B cell (primary cell): ENCODE data around the gene EDC4. TPM values are rescaled to one million over a fixed set of nuclear protein-coding genes. Genes with fewer than 3 reads are reported as not detected.

ENCODE experiments used
- ATAC-seq: fragments of 200-7000 bp; cut with Tn5 transposase; one replicate; pipeline ENCODE4 v1.10.0; 2021; ENCODE audit warnings: low read depth, mild to moderate bottlenecking, moderate number of reproducible peaks, moderate library complexity
- CTCF ChIA-PET: fragments of 350-600 bp; sonication (Branson Sonifier 250); formaldehyde crosslinking; loops from one replicate; lab custom pipeline; 2021; ENCODE audit warnings: antibody characterized with exemption, inconsistent platforms; lab: Charles Lee
- POLR2A ChIA-PET: fragments of 350-600 bp; sonication (Branson Sonifier 250); formaldehyde crosslinking; loops from one replicate; lab custom pipeline; 2021; ENCODE audit warnings: antibody characterized with exemption; lab: Charles Lee
- DNase-seq: peaks from one replicate; pipeline ENCODE4 v3.0.0; 2013
- H2AFZ ChIP-seq: 2 replicates; pipeline ENCODE4 v1.6.1; 2012; ENCODE audit warnings: mild to moderate bottlenecking, low read depth, low read length; ENCODE audit not compliant: insufficient read depth, poor library complexity, severe bottlenecking
- H3K27ac ChIP-seq, 2 donors: 1 replicate in 1 of 2; 2 replicates in 1 of 2; pipeline ENCODE4 v1.5.1; 2012 to 2013; ENCODE audit warnings: low read length in 2 of 2, mild to moderate bottlenecking in 2 of 2, moderate library complexity in 1 of 2
- H3K27me3 ChIP-seq, 4 experiments: fragments of 200-600 bp in 1 of 4; sonication (generic) in 1 of 4; replicated peaks in 1 of 4; 1 replicate in 2 of 4; 2 replicates in 2 of 4; pipeline versions ENCODE4 v1.6.1 to v1.7.0; 2013 to 2016; ENCODE audit warnings: low read length in 3 of 4, mild to moderate bottlenecking in 2 of 4, mixed read lengths in 1 of 4, moderate library complexity in 1 of 4; ENCODE audit not compliant: insufficient read depth in 4 of 4, control insufficient read depth in 3 of 4; ENCODE audit errors: control extremely low read depth in 1 of 4
- H3K36me3 ChIP-seq, 2 experiments: replicated peaks in 1 of 2; 1 replicate in 1 of 2; 2 replicates in 1 of 2; pipeline versions ENCODE4 v1.6.1 to v1.7.1; 2013; ENCODE audit warnings: low read length in 1 of 2; ENCODE audit not compliant: insufficient read depth in 2 of 2, control insufficient read depth in 1 of 2; ENCODE audit errors: control extremely low read depth in 1 of 2, extremely low read depth in 1 of 2
- H3K4me1 ChIP-seq, 2 donors: fragments of 200-600 bp in 1 of 2; sonication (generic) in 1 of 2; 1 replicate in 1 of 2; 2 replicates in 1 of 2; pipeline versions ENCODE4 v1.5.1 to v1.6.1; 2013 to 2017; ENCODE audit warnings: low read length in 2 of 2; ENCODE audit not compliant: control insufficient read depth in 2 of 2, insufficient read depth in 2 of 2
- H3K4me2 ChIP-seq: replicated peaks from 2 replicates; pipeline ENCODE3; 2012; ENCODE audit warnings: mild to moderate bottlenecking, low read depth, low read length; ENCODE audit not compliant: poor library complexity, severe bottlenecking
- H3K4me3 ChIP-seq, 5 experiments: fragments of 200-600 bp in 1 of 5; sonication (generic) in 1 of 5; 1 replicate in 3 of 5; 2 replicates in 2 of 5; pipeline versions ENCODE4 v1.5.1 to v1.7.0; 2011 to 2016; ENCODE audit warnings: low read length in 4 of 5, mild to moderate bottlenecking in 4 of 5, low read depth in 2 of 5, control low read depth in 1 of 5, moderate library complexity in 1 of 5; ENCODE audit not compliant: insufficient read depth in 1 of 5; ENCODE audit errors: control extremely low read depth in 1 of 5, extremely low read depth in 1 of 5
- H3K79me2 ChIP-seq: fragments of 200-600 bp; sonication (generic); one replicate; pipeline ENCODE4 v1.6.0; 2016; ENCODE audit warnings: low read length; ENCODE audit not compliant: control insufficient read depth, insufficient read depth
- H3K9ac ChIP-seq: fragments of 200-600 bp; sonication (generic); 2 replicates; pipeline ENCODE4 v1.6.1; 2017; ENCODE audit warnings: mild to moderate bottlenecking, low read length, moderate library complexity
- H3K9me3 ChIP-seq, 3 donors: one replicate each; pipeline versions ENCODE4 v1.6.1 to v1.7.1; 2013; ENCODE audit warnings: low read length in 2 of 3; ENCODE audit not compliant: control insufficient read depth in 2 of 3, insufficient read depth in 1 of 3; ENCODE audit errors: control extremely low read depth in 1 of 3
- H4K20me1 ChIP-seq: 2 replicates; pipeline ENCODE4 v1.6.0; 2012; ENCODE audit warnings: mild to moderate bottlenecking, low read length; ENCODE audit not compliant: insufficient read depth, control insufficient read depth, poor library complexity, severe bottlenecking
- H3K27ac Mint-ChIP-seq: one replicate; pipeline ENCODE4 v1.8.0; 2021; ENCODE audit warnings: mixed read lengths
- H3K27me3 Mint-ChIP-seq: one replicate; pipeline ENCODE4 v1.8.0; 2021; ENCODE audit warnings: mixed read lengths
- H3K4me1 Mint-ChIP-seq: one replicate; pipeline ENCODE4 v1.8.0; 2021; ENCODE audit warnings: mixed read lengths
- H3K4me3 Mint-ChIP-seq: one replicate; pipeline ENCODE4 v1.8.0; 2021; ENCODE audit warnings: mixed read lengths
- H3K9me3 Mint-ChIP-seq: one replicate; pipeline ENCODE4 v1.8.0; 2022; ENCODE audit warnings: mixed read lengths; ENCODE audit not compliant: insufficient read depth
- EZH2 ChIP-seq: IDR thresholded peaks from 2 replicates; pipeline ENCODE4 v1.6.1; 2012; ENCODE audit warnings: borderline replicate concordance, low read depth, mild to moderate bottlenecking, moderate library complexity, low read length; ENCODE audit not compliant: insufficient read depth, poor library complexity, severe bottlenecking
- WGBS: methylation state at CpG from one replicate; pipeline ENCODE4 v1.1.5; 2013; ENCODE audit warnings: missing lambda C conversion rate; ENCODE audit not compliant: insufficient coverage; 5-methylcytosine and 5-hydroxymethylcytosine counted together
- intact Hi-C: fragments of 100-400 bp; cut with micrococcal nuclease; formaldehyde crosslinking; loops from one replicate; pipeline ENCODE4 v1.10.0; 2022
- polyA plus RNA-seq: library from polyadenylated mRNA; depleted of rRNA; stranded (reverse); fragments of >200 nt; gene quantifications from 2 replicates; pipeline ENCODE4 v1.2.3, GENCODE V29; 2012
- total RNA-seq, 2 donors: library from RNA; stranded (reverse); fragments of 120-200 nt in 1 of 2; gene quantifications; 1 replicate in 1 of 2; 2 replicates in 1 of 2; pipeline versions ENCODE4 v1.2.3 to v1.2.4, GENCODE V29; 2013 to 2022
- TF ChIP-seq, protein P1 (sequence below): fragments of 200-600 bp; IDR thresholded peaks from one replicate; pipeline ENCODE4 v1.8.0; 2022; ENCODE audit warnings: antibody characterized with exemption, mild to moderate bottlenecking

EDC4 gene
- total and polyA plus RNA-seq, 2 donors (not counting 1 experiment from before 2014, with no cell fraction given) = 84.5 to 95.1 TPM

GRCh38 chr16:67884684-67885083, 11.8 kb downstream of the EDC4 start, which contains the start of gene NRN1L:
NRN1L (plus strand) TSS chr16:67884885; CDS start chr16:67884904, 19 bp downstream.
- ChIA-PET POLR2A (interaction anchor here (1.7 kb wide), 1 partner anchor 156 kb away, joined by 12 read pairs; no protein-coding TSS in a partner anchor), CTCF (interaction anchor here (0.8 to 9.3 kb wide), 40 partner anchors 8 to 343 kb away, joined by 3 to 151 read pairs (median 8); partner anchors contain the start of genes DDX28, DPEP2, DUS2 and GFOD2)
- H4K20me1 ChIP-seq = no peaks in the 10 kb centered on the region
- Mint-ChIP-seq H3K27ac (no peak within 1 kb of the TSS), H3K4me3 (no peak within 1 kb of the TSS), H3K4me1 (no peaks in the 10 kb centered on the region), H3K9me3 (no peaks in the 10 kb centered on the region), H3K27me3 (no peaks in the 10 kb centered on the region)
- no peaks in the 10 kb centered on the region for H3K9me3 ChIP-seq
- H3K79me2 ChIP-seq = peaks cover 6% of the 10 kb centered on the region
- no peak for TF ChIP-seq EZH2
- TF ChIP-seq, protein P1, sequence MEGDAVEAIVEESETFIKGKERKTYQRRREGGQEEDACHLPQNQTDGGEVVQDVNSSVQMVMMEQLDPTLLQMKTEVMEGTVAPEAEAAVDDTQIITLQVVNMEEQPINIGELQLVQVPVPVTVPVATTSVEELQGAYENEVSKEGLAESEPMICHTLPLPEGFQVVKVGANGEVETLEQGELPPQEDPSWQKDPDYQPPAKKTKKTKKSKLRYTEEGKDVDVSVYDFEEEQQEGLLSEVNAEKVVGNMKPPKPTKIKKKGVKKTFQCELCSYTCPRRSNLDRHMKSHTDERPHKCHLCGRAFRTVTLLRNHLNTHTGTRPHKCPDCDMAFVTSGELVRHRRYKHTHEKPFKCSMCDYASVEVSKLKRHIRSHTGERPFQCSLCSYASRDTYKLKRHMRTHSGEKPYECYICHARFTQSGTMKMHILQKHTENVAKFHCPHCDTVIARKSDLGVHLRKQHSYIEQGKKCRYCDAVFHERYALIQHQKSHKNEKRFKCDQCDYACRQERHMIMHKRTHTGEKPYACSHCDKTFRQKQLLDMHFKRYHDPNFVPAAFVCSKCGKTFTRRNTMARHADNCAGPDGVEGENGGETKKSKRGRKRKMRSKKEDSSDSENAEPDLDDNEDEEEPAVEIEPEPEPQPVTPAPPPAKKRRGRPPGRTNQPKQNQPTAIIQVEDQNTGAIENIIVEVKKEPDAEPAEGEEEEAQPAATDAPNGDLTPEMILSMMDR = no peak
- no peak within 1 kb of the TSS for H3K4me2 ChIP-seq
- ATAC-seq (no peak), DNase-seq (no peak)
- intact Hi-C loops = no loop called here
- no peak within 1 kb of the TSS for H2AFZ ChIP-seq
- no peak within 1 kb of the TSS for H3K27ac ChIP-seq
- no peaks in the 10 kb centered on the region for H3K4me1 ChIP-seq
- H3K9ac ChIP-seq = no peak within 1 kb of the TSS
- no peak within 1 kb of the TSS for H3K4me3 ChIP-seq
- peaks cover 0 to 60% of the 10 kb centered on the region in 2 experiments for H3K36me3 ChIP-seq
- H3K27me3 ChIP-seq = no peaks in the 10 kb centered on the region
- 96% methylated on average over 21 of the region's 22 CpGs for WGBS

GRCh38 chr16:67885545-67885944, 12.7 kb downstream of the EDC4 start:
- H3K27me3 Mint-ChIP-seq = no peaks in the 10 kb centered on the region
- DNase-seq (no peak), ATAC-seq (no peak)
- TF ChIP-seq, protein P1 = no peak
- no peak for TF ChIP-seq EZH2
- H3K4me1 Mint-ChIP-seq = no peaks in the 10 kb centered on the region
- Histone ChIP-seq H3K36me3 (peaks cover 0 to 52% of the 10 kb centered on the region in 2 experiments), H3K9ac (no peak overlapping the region), H2AFZ (no peak overlapping the region), H3K27me3 (no peaks in the 10 kb centered on the region), H3K27ac (no peak overlapping the region), H3K79me2 (peaks cover 6% of the 10 kb centered on the region), H3K4me1 (no peaks in the 10 kb centered on the region), H3K4me2 (no peak overlapping the region), H4K20me1 (no peaks in the 10 kb centered on the region), H3K4me3 (no peak overlapping the region), H3K9me3 (no peaks in the 10 kb centered on the region)
- H3K9me3 Mint-ChIP-seq = no peaks in the 10 kb centered on the region
- intact Hi-C loops = no loop called here
- ChIA-PET CTCF (interaction anchor here (0.5 to 9.3 kb wide), 14 partner anchors 11 to 365 kb away, joined by 3 to 151 read pairs (median 4); partner anchors contain the start of gene LCAT), POLR2A (interaction anchor here (1.7 kb wide), 1 partner anchor 155 kb away, joined by 12 read pairs; no protein-coding TSS in a partner anchor)
- no peak overlapping the region for H3K27ac Mint-ChIP-seq
- WGBS = 98% methylated on average over 9 of the region's 12 CpGs
- no peak overlapping the region for H3K4me3 Mint-ChIP-seq
